ENCODE measurements around the gene PNMA6A. TPM values are rescaled to one million over a fixed set of nuclear protein-coding genes. Genes with fewer than 3 reads are reported as not detected.
"Not testable (repeated sequence)": the region's sequence is repeated elsewhere in the genome, so short reads cannot be mapped to it uniquely, and the experiment has no call there.

The PNMA6A gene
- total and polyA plus RNA-seq, 10 of the 15 experiments (the other 5 are each of a cell fraction or from before 2014, with no cell fraction given), result 0.03 to 0.23 (median 0.15) TPM; not detected in 7

GRCh38 chrX:153066402-153066801, 5.9 kb upstream of the PNMA6A start:
- H4K20me1 ChIP-seq (ENCODE audit: control insufficient read depth, insufficient read depth); ATAC-seq; RAD21 ChIA-PET (ENCODE audit: unreplicated experiment); SMC1A ChIA-PET (ENCODE audit: uncharacterized antibody, unreplicated experiment); CTCF ChIA-PET; H3K4me2 ChIP-seq (ENCODE audit: control insufficient read depth, insufficient read depth); intact Hi-C loops (cut with micrococcal nuclease; ENCODE audit: unreplicated experiment); H3K79me2 ChIP-seq (ENCODE audit: control insufficient read depth, insufficient read depth, low read length); H3K27me3 ChIP-seq (replicated peaks in 1 of 2; ENCODE audit: control insufficient read depth in 2 of 2, insufficient read depth in 2 of 2, low read length in 1 of 2); POLR2A ChIA-PET; H3K4me3 ChIP-seq; DNase-seq (ENCODE audit: low read depth, low spot score); H3K9me3 ChIP-seq (replicated peaks; ENCODE audit: control insufficient read depth, insufficient read depth, low read length); H3K27ac ChIP-seq (ENCODE audit: control insufficient read depth, insufficient read depth); H3K4me1 ChIP-seq (ENCODE audit: control insufficient read depth, insufficient read depth, low read length); FAIRE-seq; H2AFZ ChIP-seq (ENCODE audit: control insufficient read depth, low read depth, low read length); in situ Hi-C loops (cut with MboI); H3K36me3 ChIP-seq (ENCODE audit: control insufficient read depth in 2 of 2, insufficient read depth in 2 of 2, low read length in 1 of 2); H3K9ac ChIP-seq (ENCODE audit: control insufficient read depth, insufficient read depth, low read length); BruUV-seq (replicated peaks): not testable (repeated sequence)
- WGBS (ENCODE audit: insufficient coverage, insufficient replicate concordance, low lambda C conversion rate, missing lambda C conversion rate), result no CpG with 5 or more reads among the region's 12 CpGs

GRCh38 chrX:153073331-153073730, 1.1 kb downstream of the PNMA6A start:
- no CpG with 5 or more reads among the region's 29 CpGs for WGBS (ENCODE audit: insufficient coverage, insufficient replicate concordance, low lambda C conversion rate, missing lambda C conversion rate)
- H3K36me3 ChIP-seq (ENCODE audit: control insufficient read depth in 2 of 2, insufficient read depth in 2 of 2, low read length in 1 of 2); H4K20me1 ChIP-seq (ENCODE audit: control insufficient read depth, insufficient read depth); ATAC-seq; H3K27me3 ChIP-seq (replicated peaks in 1 of 2; ENCODE audit: control insufficient read depth in 2 of 2, insufficient read depth in 2 of 2, low read length in 1 of 2); H3K4me2 ChIP-seq (ENCODE audit: control insufficient read depth, insufficient read depth); H3K9me3 ChIP-seq (replicated peaks; ENCODE audit: control insufficient read depth, insufficient read depth, low read length); intact Hi-C loops (cut with micrococcal nuclease; ENCODE audit: unreplicated experiment); H3K79me2 ChIP-seq (ENCODE audit: control insufficient read depth, insufficient read depth, low read length); POLR2A ChIA-PET; H3K4me3 ChIP-seq; CTCF ChIA-PET; BruUV-seq (replicated peaks); H3K4me1 ChIP-seq (ENCODE audit: control insufficient read depth, insufficient read depth, low read length); DNase-seq (ENCODE audit: low read depth, low spot score); RAD21 ChIA-PET (ENCODE audit: unreplicated experiment); FAIRE-seq; H3K9ac ChIP-seq (ENCODE audit: control insufficient read depth, insufficient read depth, low read length); H3K27ac ChIP-seq (ENCODE audit: control insufficient read depth, insufficient read depth); H2AFZ ChIP-seq (ENCODE audit: control insufficient read depth, low read depth, low read length); SMC1A ChIA-PET (ENCODE audit: uncharacterized antibody, unreplicated experiment); in situ Hi-C loops (cut with MboI): not testable (repeated sequence)

Measured in GM12878 (cell line).